ENCODE data around the gene YJU2. TPM values are rescaled to one million over a fixed set of nuclear protein-coding genes. Genes with fewer than 3 reads are reported as not detected.
A peak's percentile ranks its signal among the peaks of the same experiment; 100 is the strongest.

The YJU2 gene
- polyA plus RNA-seq, 1 of the 3 experiments (the other 2 are of a cell fraction): 29.0 TPM

DNA sequence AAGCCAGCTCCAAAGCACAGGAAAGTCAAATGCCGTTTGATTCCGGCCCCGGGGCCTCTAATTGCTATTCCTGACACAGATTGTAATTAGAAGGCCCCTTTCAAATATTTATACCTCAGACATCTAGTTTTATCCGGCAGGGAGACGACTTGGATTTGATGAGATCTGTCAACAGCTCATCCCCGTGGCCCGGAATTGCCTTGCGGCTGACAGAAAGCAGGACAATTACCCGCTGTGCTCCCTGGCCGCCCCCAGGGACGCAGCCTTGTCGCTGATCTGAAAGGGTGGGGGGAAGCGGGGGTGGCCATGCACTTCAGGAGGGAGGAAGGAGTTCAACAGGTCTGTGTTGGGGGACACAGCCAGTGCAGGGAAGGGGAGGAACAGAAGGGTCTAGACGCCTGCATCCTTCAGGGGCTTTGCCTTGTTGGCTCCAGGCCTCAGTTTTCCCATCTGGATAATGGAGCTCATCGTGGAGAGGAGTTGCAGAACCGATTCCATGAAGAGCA lies 30.4 kb downstream of the YJU2 start:
- peak; percentile 89 for TF ChIP-seq GATA2 (CRISPR knock-in tag; IDR thresholded peaks at IDR 0.05)
- TF ChIP-seq RCOR1 (IDR thresholded peaks at IDR 0.05; ENCODE audit: low read length): peak; percentile 48; the same call in 1 of the 2 replicates
- no peak for TF ChIP-seq RFX5 (IDR thresholded peaks at IDR 0.05; ENCODE audit: low read length)
- TF ChIP-seq MXI1 (IDR thresholded peaks at IDR 0.05; ENCODE audit: low read depth, low read length): peak; percentile 58; the same call in 1 of the 2 replicates
- TF ChIP-seq EP300 (IDR thresholded peaks at IDR 0.05; ENCODE audit: borderline replicate concordance in 1 of 2, low read depth in 1 of 2, low read length in 1 of 2): peak in 1 of 2 experiments; percentile 83; a peak in 2 of 4 replicates
- TF ChIP-seq, protein P1, sequence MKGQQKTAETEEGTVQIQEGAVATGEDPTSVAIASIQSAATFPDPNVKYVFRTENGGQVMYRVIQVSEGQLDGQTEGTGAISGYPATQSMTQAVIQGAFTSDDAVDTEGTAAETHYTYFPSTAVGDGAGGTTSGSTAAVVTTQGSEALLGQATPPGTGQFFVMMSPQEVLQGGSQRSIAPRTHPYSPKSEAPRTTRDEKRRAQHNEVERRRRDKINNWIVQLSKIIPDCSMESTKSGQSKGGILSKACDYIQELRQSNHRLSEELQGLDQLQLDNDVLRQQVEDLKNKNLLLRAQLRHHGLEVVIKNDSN (IDR thresholded peaks at IDR 0.05; ENCODE audit: borderline replicate concordance, low read depth): no peak
- TF ChIP-seq RAD21 (IDR thresholded peaks at IDR 0.05; ENCODE audit: low read length): no peak
- TF ChIP-seq, protein P2, sequence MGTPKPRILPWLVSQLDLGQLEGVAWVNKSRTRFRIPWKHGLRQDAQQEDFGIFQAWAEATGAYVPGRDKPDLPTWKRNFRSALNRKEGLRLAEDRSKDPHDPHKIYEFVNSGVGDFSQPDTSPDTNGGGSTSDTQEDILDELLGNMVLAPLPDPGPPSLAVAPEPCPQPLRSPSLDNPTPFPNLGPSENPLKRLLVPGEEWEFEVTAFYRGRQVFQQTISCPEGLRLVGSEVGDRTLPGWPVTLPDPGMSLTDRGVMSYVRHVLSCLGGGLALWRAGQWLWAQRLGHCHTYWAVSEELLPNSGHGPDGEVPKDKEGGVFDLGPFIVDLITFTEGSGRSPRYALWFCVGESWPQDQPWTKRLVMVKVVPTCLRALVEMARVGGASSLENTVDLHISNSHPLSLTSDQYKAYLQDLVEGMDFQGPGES (IDR thresholded peaks at IDR 0.05; ENCODE audit: low read depth, low read length): no peak
- TF ChIP-seq FOXJ3 (CRISPR knock-in tag; IDR thresholded peaks at IDR 0.05): peak; percentile 84
- TF ChIP-seq, protein P3, sequence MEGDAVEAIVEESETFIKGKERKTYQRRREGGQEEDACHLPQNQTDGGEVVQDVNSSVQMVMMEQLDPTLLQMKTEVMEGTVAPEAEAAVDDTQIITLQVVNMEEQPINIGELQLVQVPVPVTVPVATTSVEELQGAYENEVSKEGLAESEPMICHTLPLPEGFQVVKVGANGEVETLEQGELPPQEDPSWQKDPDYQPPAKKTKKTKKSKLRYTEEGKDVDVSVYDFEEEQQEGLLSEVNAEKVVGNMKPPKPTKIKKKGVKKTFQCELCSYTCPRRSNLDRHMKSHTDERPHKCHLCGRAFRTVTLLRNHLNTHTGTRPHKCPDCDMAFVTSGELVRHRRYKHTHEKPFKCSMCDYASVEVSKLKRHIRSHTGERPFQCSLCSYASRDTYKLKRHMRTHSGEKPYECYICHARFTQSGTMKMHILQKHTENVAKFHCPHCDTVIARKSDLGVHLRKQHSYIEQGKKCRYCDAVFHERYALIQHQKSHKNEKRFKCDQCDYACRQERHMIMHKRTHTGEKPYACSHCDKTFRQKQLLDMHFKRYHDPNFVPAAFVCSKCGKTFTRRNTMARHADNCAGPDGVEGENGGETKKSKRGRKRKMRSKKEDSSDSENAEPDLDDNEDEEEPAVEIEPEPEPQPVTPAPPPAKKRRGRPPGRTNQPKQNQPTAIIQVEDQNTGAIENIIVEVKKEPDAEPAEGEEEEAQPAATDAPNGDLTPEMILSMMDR (IDR thresholded peaks at IDR 0.05): no peak
- peak; percentile 52 for TF ChIP-seq TCF12 (IDR thresholded peaks at IDR 0.05)
- TF ChIP-seq, protein P4, sequence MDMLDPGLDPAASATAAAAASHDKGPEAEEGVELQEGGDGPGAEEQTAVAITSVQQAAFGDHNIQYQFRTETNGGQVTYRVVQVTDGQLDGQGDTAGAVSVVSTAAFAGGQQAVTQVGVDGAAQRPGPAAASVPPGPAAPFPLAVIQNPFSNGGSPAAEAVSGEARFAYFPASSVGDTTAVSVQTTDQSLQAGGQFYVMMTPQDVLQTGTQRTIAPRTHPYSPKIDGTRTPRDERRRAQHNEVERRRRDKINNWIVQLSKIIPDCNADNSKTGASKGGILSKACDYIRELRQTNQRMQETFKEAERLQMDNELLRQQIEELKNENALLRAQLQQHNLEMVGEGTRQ (IDR thresholded peaks at IDR 0.05; ENCODE audit: borderline replicate concordance, low read depth, low read length): no peak
- no peak for TF ChIP-seq SMC3 (IDR thresholded peaks at IDR 0.05; ENCODE audit: low read depth, low read length)
- no peak for TF ChIP-seq ELF1 (IDR thresholded peaks at IDR 0.05)
- peak; percentile 69 for DNase-seq
- H3K9me3 ChIP-seq: no peaks in the 10 kb centered on the region
- no peaks in the 10 kb centered on the region for H3K9me2 ChIP-seq
- no peak overlapping the region for H2AFZ ChIP-seq (ENCODE audit: low read depth)
- H3K27me3 ChIP-seq (ENCODE audit: insufficient read depth): peaks cover 12% of the 10 kb centered on the region
- H3K79me2 ChIP-seq (ENCODE audit: insufficient read depth): no peaks in the 10 kb centered on the region
- no peaks in the 10 kb centered on the region for H3F3A ChIP-seq (replicated peaks; ENCODE audit: insufficient read depth)
- CTCF ChIA-PET: interaction anchor here (1.1 to 7.0 kb wide), 8 partner anchors 10 to 123 kb away, joined by 3 to 60 read pairs (median 10); partner anchors contain the start of genes MPND and SH3GL1
- POLR2A ChIA-PET: interaction anchor here (0.6 to 3.3 kb wide), 10 partner anchors 9 to 512 kb away, joined by 3 to 32 read pairs (median 3); partner anchors contain the start of genes MPND and YJU2
- H3K4me1 ChIP-seq (ENCODE audit: control insufficient read depth in 1 of 2, insufficient read depth in 2 of 2, low read depth in 1 of 2, low read length in 1 of 2): peaks cover 0 to 19% of the 10 kb centered on the region in 2 experiments; a peak in 1 of 4 replicates
- no peak overlapping the region for H3K4me3 ChIP-seq (ENCODE audit: low read depth in 2 of 2, low read length in 1 of 2)
- no peak overlapping the region for H3K9ac ChIP-seq
- peak overlapping the region in 1 of 2 experiments; percentile 99; a peak in 2 of 4 replicates for H3K27ac ChIP-seq (ENCODE audit: low read depth in 2 of 2, low read length in 1 of 2)
- no peaks in the 10 kb centered on the region for H3K36me3 ChIP-seq (replicated peaks in 1 of 2; ENCODE audit: control insufficient read depth in 1 of 2, insufficient read depth in 2 of 2, low read length in 1 of 2)
- H3K4me2 ChIP-seq: no peak overlapping the region
- no peaks in the 10 kb centered on the region for H4K20me1 ChIP-seq (ENCODE audit: insufficient read depth)
- WGBS (ENCODE audit: low lambda C conversion rate): 33% methylated on average over 14 of the region's 16 CpGs

Measured in SK-N-SH (cell line).